ENCODE measurements around the gene ECHS1.

ECHS1 gene

GRCh38 chr10:133341983-133342382 is 31.2 kb downstream of the ECHS1 start:
- no peak for DNase-seq (ENCODE audit: low read depth in 2 of 2)

GRCh38 chr10:133339708-133340380 is 33.3 kb downstream of the ECHS1 start:
- DNase-seq (ENCODE audit: low read depth in 2 of 2) = no peak

GRCh38 chr10:133338080-133339071 is 34.8 kb downstream of the ECHS1 start:
- DNase-seq (ENCODE audit: low read depth in 2 of 2) = no peak

- no peak for DNase-seq (ENCODE audit: low read depth in 2 of 2)
Measured at GRCh38 chr10:133337370-133337725, 35.8 kb downstream of the ECHS1 start.

- DNase-seq (ENCODE audit: low read depth in 2 of 2) = no peak
Measured at GRCh38 chr10:133336577-133337369, 36.4 kb downstream of the ECHS1 start, which contains the start of gene CALY. CALY (minus strand) TSS chr10:133336896; CDS start chr10:133328989, 7,907 bp downstream.

- no peak for DNase-seq (ENCODE audit: low read depth in 2 of 2)
Measured at GRCh38 chr10:133336118-133336576, 37.0 kb downstream of the ECHS1 start.

GRCh38 chr10:133335246-133336117 is 37.7 kb downstream of the ECHS1 start:
- peak in 1 of 2 experiments; percentile 15 for DNase-seq (ENCODE audit: low read depth in 2 of 2)

GRCh38 chr10:133334503-133335245 is 38.5 kb downstream of the ECHS1 start:
- no peak for DNase-seq (ENCODE audit: low read depth in 2 of 2)

GRCh38 chr10:133332936-133333699 is 40.0 kb downstream of the ECHS1 start:
- DNase-seq (ENCODE audit: low read depth in 2 of 2) = no peak

GRCh38 chr10:133329491-133330202 is 43.5 kb downstream of the ECHS1 start:
- peak; percentile 53 to 58 for DNase-seq (ENCODE audit: low read depth in 2 of 2)

GRCh38 chr10:133328358-133329343 is 44.5 kb downstream of the ECHS1 start:
- no peak for DNase-seq (ENCODE audit: low read depth in 2 of 2)

- DNase-seq (ENCODE audit: low read depth in 2 of 2) = no peak
Measured at GRCh38 chr10:133327651-133328357, 45.4 kb downstream of the ECHS1 start.

- peak in 1 of 2 experiments; percentile 20 for DNase-seq (ENCODE audit: low read depth in 2 of 2)
Measured at GRCh38 chr10:133326745-133327650, 46.2 kb downstream of the ECHS1 start.

GRCh38 chr10:133326223-133326551 is 47.0 kb downstream of the ECHS1 start:
- DNase-seq (ENCODE audit: low read depth in 2 of 2) = no peak

GRCh38 chr10:133325440-133326222 is 47.5 kb downstream of the ECHS1 start:
- no peak for DNase-seq (ENCODE audit: low read depth in 2 of 2)

Data from fibroblast of skin of left quadriceps (primary cell).